22Rv1 (cell line): ENCODE data around the gene KHDC4.

ENCODE experiments used
- ZFX ChIP-seq: fragments of 450-650 bp; IDR thresholded peaks from 2 replicates; pipeline ENCODE4 v1.6.1; 2017; ENCODE audit warnings: antibody characterized with exemption, borderline replicate concordance
- TF ChIP-seq, protein P1 (sequence below): fragments of 450-650 bp; IDR thresholded peaks from 2 replicates; pipeline ENCODE4 v1.5.1; 2017; ENCODE audit warnings: mild to moderate bottlenecking

- TF ChIP-seq, protein P1, sequence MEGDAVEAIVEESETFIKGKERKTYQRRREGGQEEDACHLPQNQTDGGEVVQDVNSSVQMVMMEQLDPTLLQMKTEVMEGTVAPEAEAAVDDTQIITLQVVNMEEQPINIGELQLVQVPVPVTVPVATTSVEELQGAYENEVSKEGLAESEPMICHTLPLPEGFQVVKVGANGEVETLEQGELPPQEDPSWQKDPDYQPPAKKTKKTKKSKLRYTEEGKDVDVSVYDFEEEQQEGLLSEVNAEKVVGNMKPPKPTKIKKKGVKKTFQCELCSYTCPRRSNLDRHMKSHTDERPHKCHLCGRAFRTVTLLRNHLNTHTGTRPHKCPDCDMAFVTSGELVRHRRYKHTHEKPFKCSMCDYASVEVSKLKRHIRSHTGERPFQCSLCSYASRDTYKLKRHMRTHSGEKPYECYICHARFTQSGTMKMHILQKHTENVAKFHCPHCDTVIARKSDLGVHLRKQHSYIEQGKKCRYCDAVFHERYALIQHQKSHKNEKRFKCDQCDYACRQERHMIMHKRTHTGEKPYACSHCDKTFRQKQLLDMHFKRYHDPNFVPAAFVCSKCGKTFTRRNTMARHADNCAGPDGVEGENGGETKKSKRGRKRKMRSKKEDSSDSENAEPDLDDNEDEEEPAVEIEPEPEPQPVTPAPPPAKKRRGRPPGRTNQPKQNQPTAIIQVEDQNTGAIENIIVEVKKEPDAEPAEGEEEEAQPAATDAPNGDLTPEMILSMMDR: no peak
- no peak for TF ChIP-seq ZFX
Measured at GRCh38 chr1:155880950-155881349, 53.3 kb downstream of the KHDC4 start.
